Testis (tissue), 2 donors: ENCODE measurements around the gene SLC7A7.
"Not testable (repeated sequence)": the region's sequence is repeated elsewhere in the genome, so short reads cannot be mapped to it uniquely, and the experiment has no call there.

Source experiments
- CTCF ChIP-seq, 3 experiments: fragments of 450-650 bp in 2 of 3; fragments of 200-600 bp in 1 of 3; sonication (generic) in 1 of 3; IDR thresholded peaks; one replicate each; pipeline ENCODE4 v1.5.1; 2016 to 2019; ENCODE audit warnings: antibody characterized with exemption in 3 of 3, mild to moderate bottlenecking in 2 of 3, moderate library complexity in 1 of 3
- POLR2A ChIP-seq: fragments of 450-650 bp; IDR thresholded peaks from one replicate; pipeline ENCODE4 v1.6.1; 2017; ENCODE audit warnings: antibody characterized with exemption, mild to moderate bottlenecking, moderate library complexity

- TF ChIP-seq CTCF (IDR thresholded peaks at IDR 0.05); POLR2A: not testable (repeated sequence)
These were observed 13.9 kb upstream of the SLC7A7 start for GRCh38 chr14:22829076-22829660.
